Measurements from ENCODE around the gene SPATA16. TPM values are rescaled to one million over a fixed set of nuclear protein-coding genes. Genes with fewer than 3 reads are reported as not detected.

The SPATA16 gene
- total and polyA plus RNA-seq, 2 donors (not counting 1 experiment from before 2014, with no cell fraction given): not detected

DNA sequence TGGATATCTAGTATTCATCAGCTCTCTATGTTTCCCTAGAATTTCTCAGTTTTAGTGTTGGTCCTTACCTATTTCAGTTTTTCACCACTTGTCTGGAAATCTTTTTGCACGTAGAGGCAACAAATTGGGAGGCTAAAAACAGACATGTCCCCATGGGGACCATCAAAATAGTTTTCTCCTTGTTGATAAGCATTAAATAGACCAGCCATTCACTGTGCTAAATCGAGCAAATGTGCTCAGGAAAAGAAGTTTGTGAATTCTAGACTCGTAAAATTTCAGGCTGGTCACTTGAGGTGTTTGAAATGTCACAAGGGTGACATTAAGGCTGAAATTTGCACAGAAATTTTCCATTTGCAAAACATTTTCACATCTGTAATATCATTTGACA is 102.6 kb downstream of the SPATA16 start:
- Histone ChIP-seq H3K4me2 (replicated peaks; ENCODE audit: low read depth, low read length, poor library complexity, severe bottlenecking) (no peak overlapping the region), H3K36me3 (replicated peaks in 1 of 2; ENCODE audit: control extremely low read depth in 1 of 2, control insufficient read depth in 1 of 2, extremely low read depth in 1 of 2, insufficient read depth in 2 of 2, low read length in 1 of 2) (no peaks in the 10 kb centered on the region), H3K9ac (ENCODE audit: low read length) (no peak overlapping the region), H3K4me3 (ENCODE audit: control extremely low read depth in 1 of 5, extremely low read depth in 1 of 5, insufficient read depth in 1 of 5, low read depth in 2 of 5, low read length in 4 of 5) (no peak overlapping the region), H3K27me3 (replicated peaks in 1 of 4; ENCODE audit: control extremely low read depth in 1 of 4, control insufficient read depth in 3 of 4, insufficient read depth in 4 of 4, low read length in 3 of 4) (no peaks in the 10 kb centered on the region), H2AFZ (ENCODE audit: insufficient read depth, low read depth, low read length, poor library complexity, severe bottlenecking) (no peak overlapping the region), H3K27ac (ENCODE audit: low read length in 2 of 2) (no peak overlapping the region), H4K20me1 (ENCODE audit: control insufficient read depth, insufficient read depth, low read length, poor library complexity, severe bottlenecking) (no peaks in the 10 kb centered on the region), H3K79me2 (ENCODE audit: control insufficient read depth, insufficient read depth, low read length) (no peaks in the 10 kb centered on the region), H3K4me1 (ENCODE audit: control insufficient read depth in 2 of 2, insufficient read depth in 2 of 2, low read length in 2 of 2) (no peaks in the 10 kb centered on the region), H3K9me3 (ENCODE audit: control extremely low read depth in 1 of 3, control insufficient read depth in 2 of 3, insufficient read depth in 1 of 3, low read length in 2 of 3) (no peaks in the 10 kb centered on the region)
- 87% methylated on average over 3 of the region's 3 CpGs for WGBS (ENCODE audit: insufficient coverage)
- Mint-ChIP-seq H3K27ac (no peak overlapping the region), H3K4me1 (no peaks in the 10 kb centered on the region), H3K4me3 (no peak overlapping the region), H3K9me3 (ENCODE audit: insufficient read depth) (no peaks in the 10 kb centered on the region), H3K27me3 (no peaks in the 10 kb centered on the region)
- POLR2A ChIA-PET: no interaction called here
- intact Hi-C loops (cut with micrococcal nuclease): no loop called here
- no peak for TF ChIP-seq EZH2 (IDR thresholded peaks at IDR 0.05; ENCODE audit: borderline replicate concordance, insufficient read depth, low read depth, low read length, poor library complexity, severe bottlenecking)
- TF ChIP-seq, protein P1, sequence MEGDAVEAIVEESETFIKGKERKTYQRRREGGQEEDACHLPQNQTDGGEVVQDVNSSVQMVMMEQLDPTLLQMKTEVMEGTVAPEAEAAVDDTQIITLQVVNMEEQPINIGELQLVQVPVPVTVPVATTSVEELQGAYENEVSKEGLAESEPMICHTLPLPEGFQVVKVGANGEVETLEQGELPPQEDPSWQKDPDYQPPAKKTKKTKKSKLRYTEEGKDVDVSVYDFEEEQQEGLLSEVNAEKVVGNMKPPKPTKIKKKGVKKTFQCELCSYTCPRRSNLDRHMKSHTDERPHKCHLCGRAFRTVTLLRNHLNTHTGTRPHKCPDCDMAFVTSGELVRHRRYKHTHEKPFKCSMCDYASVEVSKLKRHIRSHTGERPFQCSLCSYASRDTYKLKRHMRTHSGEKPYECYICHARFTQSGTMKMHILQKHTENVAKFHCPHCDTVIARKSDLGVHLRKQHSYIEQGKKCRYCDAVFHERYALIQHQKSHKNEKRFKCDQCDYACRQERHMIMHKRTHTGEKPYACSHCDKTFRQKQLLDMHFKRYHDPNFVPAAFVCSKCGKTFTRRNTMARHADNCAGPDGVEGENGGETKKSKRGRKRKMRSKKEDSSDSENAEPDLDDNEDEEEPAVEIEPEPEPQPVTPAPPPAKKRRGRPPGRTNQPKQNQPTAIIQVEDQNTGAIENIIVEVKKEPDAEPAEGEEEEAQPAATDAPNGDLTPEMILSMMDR (IDR thresholded peaks at IDR 0.05): no peak
- CTCF ChIA-PET: no interaction called here
- no peak for ATAC-seq (ENCODE audit: low read depth)
- no peak for DNase-seq

DNA sequence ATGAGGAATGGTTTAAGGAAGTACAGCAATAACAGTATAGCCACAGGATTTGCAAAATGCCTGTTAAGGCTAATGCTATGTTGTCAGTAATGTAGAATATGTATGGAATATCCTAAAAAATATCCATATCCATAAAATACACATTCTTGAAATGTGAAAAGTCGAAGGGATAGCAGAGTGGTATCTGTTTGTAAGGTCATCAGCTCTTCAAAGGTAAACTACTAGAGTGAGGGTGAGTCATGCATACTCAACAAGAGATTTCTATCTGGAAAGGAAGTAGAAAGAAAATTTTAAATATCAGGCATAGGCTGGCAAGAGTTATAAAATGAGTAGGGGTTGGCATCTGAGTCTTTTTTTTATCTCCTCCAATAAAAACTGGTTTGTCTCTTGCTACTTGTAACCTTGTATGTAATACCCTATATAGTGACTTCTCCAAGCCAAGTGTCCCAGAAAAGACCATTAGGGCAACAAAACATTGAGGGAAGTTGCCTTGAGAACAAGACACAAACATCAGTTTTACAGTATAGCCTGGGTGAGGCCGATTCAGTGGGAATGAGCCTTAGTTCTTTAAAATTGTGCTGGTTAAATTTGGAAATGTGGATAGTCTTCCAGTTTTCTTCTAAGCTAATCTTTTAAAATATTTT is 103.1 kb downstream of the SPATA16 start:
- no peaks in the 10 kb centered on the region for H3K9me3 Mint-ChIP-seq (ENCODE audit: insufficient read depth)
- H3K27ac Mint-ChIP-seq: no peak overlapping the region
- Histone ChIP-seq H3K79me2 (ENCODE audit: control insufficient read depth, insufficient read depth, low read length) (no peaks in the 10 kb centered on the region), H3K36me3 (replicated peaks in 1 of 2; ENCODE audit: control extremely low read depth in 1 of 2, control insufficient read depth in 1 of 2, extremely low read depth in 1 of 2, insufficient read depth in 2 of 2, low read length in 1 of 2) (no peaks in the 10 kb centered on the region), H4K20me1 (ENCODE audit: control insufficient read depth, insufficient read depth, low read length, poor library complexity, severe bottlenecking) (no peaks in the 10 kb centered on the region), H3K4me3 (ENCODE audit: control extremely low read depth in 1 of 5, extremely low read depth in 1 of 5, insufficient read depth in 1 of 5, low read depth in 2 of 5, low read length in 4 of 5) (no peak overlapping the region), H2AFZ (ENCODE audit: insufficient read depth, low read depth, low read length, poor library complexity, severe bottlenecking) (no peak overlapping the region), H3K9me3 (ENCODE audit: control extremely low read depth in 1 of 3, control insufficient read depth in 2 of 3, insufficient read depth in 1 of 3, low read length in 2 of 3) (no peaks in the 10 kb centered on the region), H3K9ac (ENCODE audit: low read length) (no peak overlapping the region), H3K27ac (ENCODE audit: low read length in 2 of 2) (no peak overlapping the region), H3K27me3 (replicated peaks in 1 of 4; ENCODE audit: control extremely low read depth in 1 of 4, control insufficient read depth in 3 of 4, insufficient read depth in 4 of 4, low read length in 3 of 4) (no peaks in the 10 kb centered on the region), H3K4me1 (ENCODE audit: control insufficient read depth in 2 of 2, insufficient read depth in 2 of 2, low read length in 2 of 2) (no peaks in the 10 kb centered on the region), H3K4me2 (replicated peaks; ENCODE audit: low read depth, low read length, poor library complexity, severe bottlenecking) (no peak overlapping the region)
- TF ChIP-seq EZH2 (IDR thresholded peaks at IDR 0.05; ENCODE audit: borderline replicate concordance, insufficient read depth, low read depth, low read length, poor library complexity, severe bottlenecking): no peak
- TF ChIP-seq, protein P1 (IDR thresholded peaks at IDR 0.05): no peak
- no CpG with 5 or more reads among the region's 2 CpGs for WGBS (ENCODE audit: insufficient coverage)
- ChIA-PET POLR2A (no interaction called here), CTCF (no interaction called here)
- intact Hi-C loops (cut with micrococcal nuclease): no loop called here
- no peak for DNase-seq
- no peaks in the 10 kb centered on the region for H3K27me3 Mint-ChIP-seq
- H3K4me3 Mint-ChIP-seq: no peak overlapping the region
- no peaks in the 10 kb centered on the region for H3K4me1 Mint-ChIP-seq
- ATAC-seq (ENCODE audit: low read depth): no peak

All from B cell (primary cell).